T-helper 2 cell (primary cell): ENCODE measurements around the gene KRT84.
A peak's percentile ranks its signal among the peaks of the same experiment; 100 is the strongest.

ENCODE experiments used
- DNase-seq, 5 experiments: peaks; one replicate each; pipeline versions ENCODE4 v3.0.0 to v3.0.0-alpha.2; 2012 to 2022

KRT84 gene

GRCh38 chr12:52383331-52383730 is 2.1 kb downstream of the KRT84 start:
- DNase-seq = no peak

- peak in 1 of 5 experiments; percentile 14 for DNase-seq
These were observed 2.6 kb downstream of the KRT84 start for GRCh38 chr12:52382854-52383253.

DNA sequence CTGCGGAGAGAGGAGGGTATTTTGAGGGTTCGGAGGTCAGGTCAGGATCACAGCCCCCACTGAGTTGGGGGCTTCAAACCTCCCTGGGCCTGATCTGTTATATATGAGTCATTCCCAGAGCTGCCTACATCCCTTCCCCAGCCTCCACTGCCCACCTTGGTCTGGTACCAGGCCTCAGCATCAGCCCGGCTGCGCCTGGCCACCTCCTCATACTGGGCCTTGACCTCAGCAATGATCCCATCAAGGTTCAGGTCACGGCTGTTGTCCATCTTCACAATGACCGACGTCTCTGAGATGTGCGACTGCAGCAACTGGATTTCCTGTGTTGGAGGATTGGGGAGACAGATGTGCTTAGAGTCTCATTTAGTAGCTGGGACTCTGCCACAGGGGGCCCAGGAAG is 4.2 kb downstream of the KRT84 start:
- no peak for DNase-seq

GRCh38 chr12:52380271-52380694 is 5.2 kb downstream of the KRT84 start:
- no peak for DNase-seq

DNA sequence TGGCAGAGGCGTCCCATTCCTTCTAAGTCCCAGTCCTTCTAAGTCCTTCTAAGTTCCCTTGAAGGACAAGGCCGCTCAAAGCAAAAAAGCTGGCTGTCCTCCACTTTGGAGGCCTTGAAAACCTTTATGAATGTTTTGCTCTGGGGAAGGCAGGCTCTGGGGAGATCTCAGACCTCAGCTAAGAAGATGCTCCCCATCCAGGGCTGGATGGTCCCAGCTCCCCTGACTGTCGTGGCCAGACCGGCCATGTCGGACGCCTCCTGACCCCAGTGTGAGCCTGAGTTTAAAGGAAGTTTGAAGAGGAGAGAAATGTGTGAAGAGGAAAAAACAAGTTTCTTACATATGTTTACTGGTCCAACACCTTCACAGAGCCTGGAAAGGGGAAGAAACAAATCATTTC is 5.9 kb downstream of the KRT84 start:
- DNase-seq = no peak

DNA sequence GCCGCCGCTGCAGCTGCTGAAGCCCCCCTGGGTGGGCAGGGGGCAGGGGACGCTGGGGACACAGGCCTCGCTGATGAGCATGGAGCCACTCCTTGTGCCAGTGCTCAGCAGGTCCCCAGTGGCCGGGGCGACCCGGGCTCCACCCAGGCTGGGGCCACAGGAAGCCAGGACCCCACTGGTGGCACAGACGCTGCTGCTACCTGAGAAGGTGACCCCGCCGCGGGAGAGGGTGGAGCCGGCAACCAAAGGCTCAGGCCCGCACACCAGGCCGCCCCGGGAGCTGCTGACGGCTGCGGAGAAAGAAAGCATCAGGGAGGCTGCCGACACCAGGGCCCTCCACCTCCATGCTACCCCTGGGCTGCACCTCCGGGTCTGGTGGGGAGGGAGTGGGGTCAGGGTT is 7.4 kb downstream of the KRT84 start:
- no peak for DNase-seq

DNA sequence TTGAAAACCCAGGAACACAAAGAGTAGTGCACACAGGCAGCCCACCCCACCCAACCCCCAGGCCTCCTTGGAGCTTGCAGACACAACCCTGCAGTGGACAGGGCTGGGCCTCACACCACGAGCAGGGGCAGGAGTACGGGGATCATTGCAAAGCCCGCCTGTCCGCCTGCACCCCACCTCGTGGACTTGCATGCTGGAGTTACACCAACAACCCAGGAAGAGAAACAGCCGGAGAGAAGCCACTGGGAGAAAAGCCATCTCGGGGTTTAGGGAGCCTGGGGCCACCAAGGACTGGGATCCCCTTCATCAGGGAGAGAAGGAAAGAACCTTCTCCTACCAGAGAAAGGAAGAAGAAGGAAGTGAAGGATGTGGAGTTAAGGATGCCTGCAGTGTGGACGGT is 8.2 kb downstream of the KRT84 start:
- no peak for DNase-seq

- DNase-seq = peak in 3 of 5 experiments; percentile 14 to 36 (median 35)
These were observed 13.0 kb downstream of the KRT84 start for GRCh38 chr12:52372216-52373154.

- DNase-seq = no peak
These were observed 13.7 kb downstream of the KRT84 start for GRCh38 chr12:52371716-52372115.

GRCh38 chr12:52370926-52371608 is 14.4 kb downstream of the KRT84 start:
- no peak for DNase-seq

- DNase-seq = no peak
These were observed 15.6 kb downstream of the KRT84 start for GRCh38 chr12:52369809-52370208.

- DNase-seq = no peak
These were observed 16.2 kb downstream of the KRT84 start for GRCh38 chr12:52369211-52369610.

DNA sequence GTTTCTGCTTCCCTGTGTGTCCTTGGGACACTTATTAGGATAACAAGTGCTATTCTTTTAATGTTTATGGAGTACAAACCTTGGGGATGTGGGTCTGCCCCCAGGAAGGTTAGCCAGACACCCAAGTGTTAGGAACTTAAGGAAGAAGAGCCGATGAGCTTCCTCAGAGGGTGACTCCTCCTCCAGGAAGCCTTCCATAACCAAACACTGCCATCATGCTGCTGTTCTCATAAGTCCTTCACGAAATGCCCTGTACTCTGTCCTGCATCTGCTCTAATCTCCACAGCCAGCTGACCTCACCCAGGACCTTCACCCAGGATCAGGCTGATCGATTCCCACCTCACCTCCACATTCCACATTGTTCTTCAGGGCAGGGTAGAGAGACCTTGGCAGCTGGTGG is 16.9 kb downstream of the KRT84 start:
- DNase-seq = no peak

- DNase-seq = no peak
These were observed 17.6 kb downstream of the KRT84 start for GRCh38 chr12:52367876-52368275.

GRCh38 chr12:52366738-52367485 is 18.5 kb downstream of the KRT84 start, which contains the start of gene KRT85:
KRT85 (minus strand) TSS chr12:52367481; CDS start chr12:52367405, 76 bp downstream.
- DNase-seq = no peak

- DNase-seq = no peak
These were observed 20.5 kb downstream of the KRT84 start for GRCh38 chr12:52364901-52365489.

DNA sequence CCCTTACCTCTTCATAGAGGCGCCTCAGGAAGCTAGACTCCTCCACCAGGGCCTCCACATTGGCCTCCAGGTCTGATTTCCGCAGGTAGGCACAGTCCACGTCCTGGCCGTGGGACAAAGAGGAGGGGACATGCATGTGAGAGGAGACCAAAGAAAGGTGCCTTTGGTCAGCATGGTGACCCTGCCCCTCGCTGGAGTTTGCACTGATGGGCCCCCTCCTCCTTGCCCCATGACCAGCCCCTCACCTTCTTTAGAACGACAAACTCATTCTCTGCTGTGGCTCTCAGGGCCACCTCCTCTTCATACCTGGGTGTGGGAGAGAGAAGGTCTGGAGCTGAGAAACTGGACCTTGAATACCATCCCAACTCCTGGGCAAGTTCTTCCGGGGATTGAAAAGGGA is 21.4 kb downstream of the KRT84 start:
- no peak for DNase-seq

GRCh38 chr12:52363111-52363679 is 22.3 kb downstream of the KRT84 start:
- no peak for DNase-seq

- no peak for DNase-seq
These were observed 23.2 kb downstream of the KRT84 start for GRCh38 chr12:52362118-52362726.

GRCh38 chr12:52361553-52361952 is 23.9 kb downstream of the KRT84 start:
- peak in 1 of 5 experiments; percentile 12 for DNase-seq

DNA sequence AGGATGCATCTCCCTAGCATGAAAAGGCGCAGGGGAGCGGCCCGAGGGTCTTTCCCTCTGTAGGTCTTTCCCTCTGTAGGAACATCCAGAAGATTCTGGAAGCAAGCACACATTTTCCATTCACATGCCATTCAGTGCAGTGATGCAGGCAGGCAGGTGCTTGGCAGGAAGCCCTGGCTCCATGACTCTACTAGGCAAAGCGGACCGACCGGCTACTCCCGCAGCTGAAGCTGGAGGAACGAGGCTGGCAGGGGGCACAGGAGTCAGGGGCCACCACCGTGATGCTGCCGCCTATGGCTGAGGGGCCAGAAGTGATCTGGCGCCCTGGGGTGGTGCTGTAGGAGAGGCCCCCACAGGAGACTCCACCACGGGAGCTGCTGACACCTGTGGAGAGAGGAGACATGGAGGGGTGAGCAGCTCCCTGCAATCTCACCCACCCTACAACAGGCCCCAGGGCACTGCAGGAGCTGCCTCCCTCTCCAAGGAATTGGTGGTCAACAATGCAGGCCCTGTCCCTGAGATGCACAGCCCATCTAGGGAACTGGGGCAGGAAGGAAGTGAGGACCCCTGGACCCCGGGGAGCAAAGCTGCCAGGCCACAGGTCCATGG is 24.7 kb downstream of the KRT84 start:
- no peak for DNase-seq
